ENCODE data around the gene TMEM170B.

Gene TMEM170B

GRCh38 chr6:11613858-11614257, 76.3 kb downstream of the TMEM170B start:
- DNase-seq (ENCODE audit: extremely low read depth in 1 of 2, low read depth in 1 of 2) = no peak

- DNase-seq (ENCODE audit: extremely low read depth in 1 of 2, low read depth in 1 of 2) = no peak
Observed at GRCh38 chr6:11614534-11615213, 77.1 kb downstream of the TMEM170B start.

- no peak for DNase-seq (ENCODE audit: extremely low read depth in 1 of 2, low read depth in 1 of 2)
Observed at GRCh38 chr6:11615214-11615602, 77.7 kb downstream of the TMEM170B start.

- DNase-seq (ENCODE audit: extremely low read depth in 1 of 2, low read depth in 1 of 2) = no peak
Observed at GRCh38 chr6:11616200-11616611, 78.7 kb downstream of the TMEM170B start.

- DNase-seq (ENCODE audit: extremely low read depth in 1 of 2, low read depth in 1 of 2) = no peak
Observed at GRCh38 chr6:11618533-11618932, 81.0 kb downstream of the TMEM170B start.

GRCh38 chr6:11621119-11621518, 83.6 kb downstream of the TMEM170B start:
- DNase-seq (ENCODE audit: extremely low read depth in 1 of 2, low read depth in 1 of 2) = no peak

- DNase-seq (ENCODE audit: extremely low read depth in 1 of 2, low read depth in 1 of 2) = no peak
Observed at GRCh38 chr6:11622156-11622555, 84.6 kb downstream of the TMEM170B start.

GRCh38 chr6:11623272-11623671, 85.7 kb downstream of the TMEM170B start:
- no peak for DNase-seq (ENCODE audit: extremely low read depth in 1 of 2, low read depth in 1 of 2)

GRCh38 chr6:11625302-11625701, 87.8 kb downstream of the TMEM170B start:
- DNase-seq (ENCODE audit: extremely low read depth in 1 of 2, low read depth in 1 of 2) = no peak

- DNase-seq (ENCODE audit: extremely low read depth in 1 of 2, low read depth in 1 of 2) = no peak
Observed at GRCh38 chr6:11626356-11626755, 88.8 kb downstream of the TMEM170B start.

GRCh38 chr6:11628562-11628961, 91.0 kb downstream of the TMEM170B start:
- DNase-seq (ENCODE audit: extremely low read depth in 1 of 2, low read depth in 1 of 2) = no peak

GRCh38 chr6:11631008-11631407, 93.5 kb downstream of the TMEM170B start:
- no peak for DNase-seq (ENCODE audit: extremely low read depth in 1 of 2, low read depth in 1 of 2)

- no peak for DNase-seq (ENCODE audit: extremely low read depth in 1 of 2, low read depth in 1 of 2)
Observed at GRCh38 chr6:11631539-11631938, 94.0 kb downstream of the TMEM170B start.

GRCh38 chr6:11632231-11632630, 94.7 kb downstream of the TMEM170B start:
- no peak for DNase-seq (ENCODE audit: extremely low read depth in 1 of 2, low read depth in 1 of 2)

GRCh38 chr6:11632795-11633511, 95.4 kb downstream of the TMEM170B start:
- DNase-seq (ENCODE audit: extremely low read depth in 1 of 2, low read depth in 1 of 2) = no peak

All from stimulated activated CD8-positive, alpha-beta memory T cell treated with anti-CD3 and anti-CD28 coated beads, Interleukin-7, amount 100 ng/mL, for 48 hours (primary cell).